ELR (cell line): Measurements from ENCODE around the gene MTPN.

Experiments
- DNase-seq: peaks from one replicate; pipeline ENCODE4 v3.0.0-alpha.2; 2015; ENCODE audit warnings: low read depth

Gene MTPN

DNA sequence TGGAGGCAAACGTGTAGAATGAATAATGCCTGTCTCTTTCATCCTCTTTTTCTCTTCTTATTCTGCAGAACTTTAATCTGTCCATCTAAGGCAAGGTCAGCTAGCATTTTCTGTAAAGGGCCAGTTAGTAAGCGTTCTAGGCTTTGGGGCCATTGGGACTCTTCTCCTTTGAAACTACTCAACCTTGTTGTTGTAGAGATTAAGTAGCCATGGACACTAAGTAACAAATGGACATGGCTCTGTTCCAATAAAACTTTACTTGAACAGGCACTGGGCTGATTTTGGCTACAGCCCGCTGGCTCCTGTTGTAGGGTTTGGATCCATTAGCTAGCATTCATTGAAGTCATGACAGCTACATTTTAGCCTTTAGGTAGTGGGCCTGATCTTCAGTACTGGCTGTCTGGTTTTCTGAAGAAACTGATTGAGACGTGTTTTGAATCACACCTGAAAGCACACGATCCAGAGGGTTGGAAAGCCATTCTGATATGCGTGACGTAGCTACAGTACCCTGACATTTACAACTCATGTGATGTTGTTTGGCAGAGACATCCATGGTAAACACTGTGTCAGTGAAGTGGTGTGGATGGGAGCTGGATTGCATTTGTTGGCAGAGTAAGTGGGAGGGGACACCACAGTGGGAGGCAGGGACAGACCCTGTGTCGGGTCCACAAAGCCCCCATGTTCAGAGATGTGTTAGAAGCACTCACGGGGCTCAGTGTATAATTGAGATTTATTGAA, 92.5 kb downstream of the MTPN start:
- no peak for DNase-seq

DNA sequence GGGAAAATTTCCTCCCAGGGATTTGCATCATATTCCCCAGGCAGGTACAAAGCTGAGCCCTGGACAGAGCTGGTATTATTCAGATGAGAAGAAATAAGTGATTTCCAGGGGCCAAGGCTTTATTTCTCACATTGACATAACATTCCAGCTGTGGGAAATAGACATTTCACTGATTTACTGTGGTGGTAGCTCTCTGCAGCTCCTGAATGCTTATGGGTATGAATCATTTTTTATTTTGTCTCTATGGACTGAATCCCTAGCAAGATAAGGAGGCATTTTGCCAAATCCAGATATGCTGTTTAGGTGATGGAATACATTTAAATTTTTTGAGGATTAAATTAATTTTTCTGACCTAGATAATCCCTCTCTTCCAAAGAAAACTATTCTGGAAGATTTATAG, 97.9 kb downstream of the MTPN start:
- DNase-seq = peak; percentile 41

DNA sequence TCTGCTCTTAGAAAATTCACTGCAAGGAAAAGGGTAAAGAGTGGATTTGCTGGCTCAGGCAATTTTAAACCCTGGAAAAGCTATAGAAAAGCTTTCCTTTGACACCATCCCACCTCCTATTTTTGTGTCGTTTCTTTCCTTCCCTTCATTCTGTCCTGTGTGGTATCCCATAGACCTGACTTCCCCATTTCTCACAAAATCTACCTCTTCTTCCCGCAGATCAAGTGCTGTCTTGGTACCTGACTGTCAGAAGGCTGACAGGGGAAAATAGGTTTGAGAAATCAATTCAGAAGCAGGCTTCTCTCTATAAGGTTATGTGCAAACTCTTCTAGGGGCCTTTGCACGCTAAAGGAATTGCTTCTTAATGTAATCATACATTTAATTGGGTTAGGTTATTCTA, 98.9 kb downstream of the MTPN start:
- no peak for DNase-seq

DNA sequence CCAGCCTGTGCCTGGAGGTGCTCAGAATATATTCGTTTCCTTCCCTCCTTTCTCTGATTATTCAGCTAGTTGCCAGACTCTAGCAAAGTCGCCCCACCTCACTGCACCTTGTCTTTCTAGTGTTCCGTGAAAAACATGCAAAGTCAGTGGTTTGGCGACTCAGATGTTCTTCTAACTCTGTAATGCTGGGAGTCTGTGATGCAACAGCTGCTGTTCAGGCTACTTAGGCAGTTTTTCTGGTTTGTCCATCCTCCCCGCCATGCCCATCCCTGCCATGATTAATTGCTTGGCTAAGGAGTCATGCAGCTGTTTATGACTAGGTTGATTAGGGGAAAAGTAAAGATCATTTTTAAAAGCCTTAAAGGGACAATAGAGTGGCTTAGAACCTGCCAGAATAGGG, 99.4 kb downstream of the MTPN start:
- DNase-seq = peak; percentile 32
